Skeletal muscle tissue (tissue), 4 donors: Measurements from ENCODE around the gene OR5A1. TPM values are rescaled to one million over a fixed set of nuclear protein-coding genes. Genes with fewer than 3 reads are reported as not detected.

Experiments
- H3K27ac ChIP-seq: one replicate; pipeline ENCODE4 v1.7.0; 2013; ENCODE audit warnings: mild to moderate bottlenecking, low read depth, low read length, inconsistent platforms
- H3K27me3 ChIP-seq, 3 donors: one replicate each; pipeline ENCODE4 v1.7.0; 2013; ENCODE audit warnings: low read length in 3 of 3; ENCODE audit not compliant: control insufficient read depth in 3 of 3, insufficient read depth in 3 of 3
- H3K36me3 ChIP-seq, 3 donors: one replicate each; pipeline ENCODE4 v1.7.0; 2013; ENCODE audit warnings: low read length in 3 of 3; ENCODE audit not compliant: control insufficient read depth in 3 of 3, insufficient read depth in 3 of 3
- H3K4me1 ChIP-seq, 3 donors: one replicate each; pipeline ENCODE4 v1.7.0; 2013; ENCODE audit warnings: low read length in 3 of 3, mild to moderate bottlenecking in 3 of 3; ENCODE audit not compliant: control insufficient read depth in 3 of 3, insufficient read depth in 3 of 3
- H3K4me3 ChIP-seq, 3 donors: one replicate each; pipeline ENCODE4 v1.7.0; 2013; ENCODE audit warnings: low read length in 3 of 3
- H3K9ac ChIP-seq, 3 donors: one replicate each; pipeline ENCODE4 v1.7.0; 2013; ENCODE audit warnings: low read length in 3 of 3, mild to moderate bottlenecking in 3 of 3, moderate library complexity in 2 of 3, low read depth in 1 of 3
- H3K9me3 ChIP-seq, 3 donors: one replicate each; pipeline ENCODE4 v1.7.0; 2013; ENCODE audit warnings: low read length in 3 of 3; ENCODE audit not compliant: control insufficient read depth in 3 of 3
- total RNA-seq: library from RNA; depleted of rRNA; stranded (reverse); fragments of >200 nt; gene quantifications from one replicate; pipeline ENCODE4 v1.2.3, GENCODE V29; 2014
- donor health status: Osteomylitis.

The OR5A1 gene
- total RNA-seq, 1 donor from 2014 or later = not detected

DNA sequence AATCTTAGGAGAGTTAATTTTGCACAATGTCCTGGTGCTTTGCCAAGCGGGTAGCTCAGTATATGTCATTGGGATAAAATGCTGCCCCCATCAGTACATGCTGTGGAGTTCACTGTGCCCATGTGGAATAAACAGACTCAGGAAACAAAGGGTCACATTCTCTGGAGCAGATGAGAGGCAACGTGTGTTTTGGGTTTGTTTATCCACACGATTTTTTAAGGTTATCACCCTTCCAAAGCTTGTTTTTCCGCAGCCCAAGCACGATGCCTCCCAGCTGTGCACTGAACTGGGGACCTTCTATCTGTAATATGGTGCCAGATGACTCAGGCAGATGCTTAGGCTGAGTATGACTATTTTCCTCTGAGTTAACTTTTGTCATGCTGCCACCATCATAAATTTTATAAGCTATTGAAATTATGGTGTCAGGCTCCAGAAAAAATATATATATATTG is 26.9 kb downstream of the OR5A1 start:
- no peak overlapping the region for H3K4me3 ChIP-seq
- H3K36me3 ChIP-seq = no peaks in the 10 kb centered on the region
- no peaks in the 10 kb centered on the region for H3K27me3 ChIP-seq
- no peaks in the 10 kb centered on the region for H3K4me1 ChIP-seq
- no peaks in the 10 kb centered on the region for H3K9me3 ChIP-seq
- no peak overlapping the region for H3K9ac ChIP-seq
- no peak overlapping the region for H3K27ac ChIP-seq

DNA sequence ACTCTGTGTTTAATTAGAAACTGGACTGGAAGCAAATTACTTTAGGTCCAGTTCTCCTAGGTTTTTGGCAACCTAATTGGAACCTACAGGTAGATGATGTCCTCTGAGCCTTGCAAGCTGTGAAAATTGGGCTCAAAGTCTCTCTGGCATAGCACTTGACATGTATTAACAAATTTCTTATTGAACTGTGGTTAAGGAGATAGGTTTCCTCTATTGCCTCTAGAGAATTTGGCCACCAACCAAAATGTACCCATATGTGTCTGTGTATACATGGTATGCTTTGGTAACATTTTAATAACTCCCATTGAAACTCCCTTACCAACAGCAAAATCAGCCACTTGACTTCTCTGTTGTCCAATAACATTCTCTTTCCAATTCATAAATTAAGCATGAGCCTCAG is 36.7 kb downstream of the OR5A1 start, which contains the start of gene OR4D10:
OR4D10 (plus strand) TSS at position 301 of the 400 bp plus-strand sequence. CDS start 4,115 bp downstream, outside the sequence.
- no peaks in the 10 kb centered on the region for H3K27me3 ChIP-seq
- no peak within 1 kb of the TSS for H3K27ac ChIP-seq
- no peaks in the 10 kb centered on the region for H3K36me3 ChIP-seq
- no peak within 1 kb of the TSS for H3K9ac ChIP-seq
- no peaks in the 10 kb centered on the region for H3K4me1 ChIP-seq
- no peaks in the 10 kb centered on the region for H3K9me3 ChIP-seq
- no peak within 1 kb of the TSS for H3K4me3 ChIP-seq

DNA sequence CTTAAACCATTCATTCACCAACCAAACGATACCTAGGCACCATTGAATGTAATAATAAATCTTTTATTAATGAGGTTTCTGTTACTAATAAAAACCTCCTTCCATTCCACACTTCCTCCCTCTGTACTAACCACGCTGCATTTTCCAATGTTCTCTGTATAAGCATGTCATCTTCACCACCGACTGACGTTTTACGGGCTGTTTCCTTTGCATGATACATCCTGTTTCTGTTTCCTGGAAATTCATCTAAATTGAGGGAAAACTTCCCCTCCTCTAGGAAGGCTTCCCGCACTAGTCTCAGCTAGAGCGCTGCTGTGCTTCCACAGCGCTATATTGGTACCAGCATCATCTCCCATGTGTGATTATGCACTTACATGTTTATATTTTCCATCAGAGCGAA is 38.9 kb downstream of the OR5A1 start:
- Histone ChIP-seq H3K9me3 (no peaks in the 10 kb centered on the region), H3K9ac (no peak overlapping the region), H3K27me3 (peaks cover 0 to 2% (median 0%) of the 10 kb centered on the region in 3 donors), H3K4me1 (no peaks in the 10 kb centered on the region), H3K27ac (no peak overlapping the region), H3K4me3 (no peak overlapping the region), H3K36me3 (no peaks in the 10 kb centered on the region)

DNA sequence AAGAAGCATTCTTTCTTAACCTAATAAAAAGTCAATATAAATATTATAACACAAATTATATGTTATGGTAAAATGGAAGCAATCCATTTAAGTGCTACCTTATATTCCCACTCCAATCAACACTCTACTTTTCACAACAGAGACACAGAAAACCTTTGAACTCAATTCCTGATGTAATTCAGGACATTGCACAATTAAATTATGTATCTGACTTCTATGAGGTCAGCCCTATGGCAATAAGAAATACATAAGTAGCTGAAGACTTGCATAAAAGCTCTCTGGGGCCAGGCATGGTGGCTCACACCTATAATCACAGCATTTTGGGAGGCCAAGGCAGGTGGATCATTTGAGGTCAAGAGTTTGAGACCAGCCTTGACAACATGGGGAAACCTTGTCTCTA is 43.6 kb downstream of the OR5A1 start:
- Histone ChIP-seq H3K4me3 (no peak overlapping the region), H3K27ac (no peak overlapping the region), H3K4me1 (no peaks in the 10 kb centered on the region)

DNA sequence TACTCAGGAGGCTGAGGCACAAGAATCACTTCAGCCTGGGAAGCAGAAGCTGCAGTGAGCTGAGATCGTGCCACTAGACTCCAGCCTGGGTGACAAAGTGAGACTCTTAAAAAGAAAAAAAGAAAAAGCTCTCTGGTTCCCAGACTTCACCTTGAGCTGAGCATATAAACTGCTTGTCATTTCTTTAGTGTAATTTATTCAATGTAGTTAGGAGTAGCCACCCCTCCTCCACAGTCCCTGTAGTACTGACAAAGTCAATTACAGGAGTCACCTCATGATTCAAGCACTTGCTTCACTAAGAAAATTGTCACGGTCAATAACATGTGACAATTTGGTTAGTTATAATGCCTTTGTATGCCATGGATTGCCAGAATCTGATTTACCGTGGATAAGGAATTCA is 44.1 kb downstream of the OR5A1 start:
- no peak overlapping the region for H3K4me3 ChIP-seq
- H3K4me1 ChIP-seq = no peaks in the 10 kb centered on the region
- no peaks in the 10 kb centered on the region for H3K9me3 ChIP-seq
- H3K27me3 ChIP-seq = peaks cover 0 to 2% (median 0%) of the 10 kb centered on the region in 3 donors
- H3K36me3 ChIP-seq = no peaks in the 10 kb centered on the region
- H3K27ac ChIP-seq = no peak overlapping the region
- H3K9ac ChIP-seq = no peak overlapping the region

More for the DNA sequence above, 43.6 kb downstream of the OR5A1 start:
- H3K27me3 ChIP-seq = peaks cover 0 to 2% (median 0%) of the 10 kb centered on the region in 3 donors
- H3K36me3 ChIP-seq = no peaks in the 10 kb centered on the region
- H3K9ac ChIP-seq = no peak overlapping the region
- no peaks in the 10 kb centered on the region for H3K9me3 ChIP-seq

Other genes starting within 250 kb of the OR5A1 start
- 11.0 TPM for gene MPEG1, start 223.5 kb upstream of the OR5A1 start, total RNA-seq
- gene OR5AN1, start 77.6 kb upstream of the OR5A1 start, total RNA-seq = not detected
- not detected for gene OR5A2, start 10.1 kb upstream of the OR5A1 start, total RNA-seq
- gene OR4D6, start 20.5 kb downstream of the OR5A1 start, total RNA-seq = not detected
- not detected for gene OR4D10, start 36.8 kb downstream of the OR5A1 start, total RNA-seq
- gene OR4D11, start 67.1 kb downstream of the OR5A1 start, total RNA-seq = not detected
- not detected for gene OR4D9, start 75.1 kb downstream of the OR5A1 start, total RNA-seq
- gene OSBP, start 179.3 kb downstream of the OR5A1 start, total RNA-seq = 60.5 TPM
- gene PATL1, start 232.6 kb downstream of the OR5A1 start, total RNA-seq = 4.2 TPM